GM19099 (cell line): ENCODE data around the gene NCS1.

ENCODE experiments used
- POLR2A ChIP-seq: IDR thresholded peaks from 3 replicates; pipeline ENCODE4 v1.6.1; 2011; ENCODE audit warnings: low read depth; ENCODE audit not compliant: insufficient read length; ENCODE audit errors: extremely low read depth

The NCS1 gene

GRCh38 chr9:130262771-130263170, 90.6 kb downstream of the NCS1 start:
- no peak for TF ChIP-seq POLR2A

- no peak for TF ChIP-seq POLR2A
Measured at GRCh38 chr9:130263601-130264413, 91.6 kb downstream of the NCS1 start.

GRCh38 chr9:130264414-130265350, 92.5 kb downstream of the NCS1 start:
- TF ChIP-seq POLR2A = no peak

DNA sequence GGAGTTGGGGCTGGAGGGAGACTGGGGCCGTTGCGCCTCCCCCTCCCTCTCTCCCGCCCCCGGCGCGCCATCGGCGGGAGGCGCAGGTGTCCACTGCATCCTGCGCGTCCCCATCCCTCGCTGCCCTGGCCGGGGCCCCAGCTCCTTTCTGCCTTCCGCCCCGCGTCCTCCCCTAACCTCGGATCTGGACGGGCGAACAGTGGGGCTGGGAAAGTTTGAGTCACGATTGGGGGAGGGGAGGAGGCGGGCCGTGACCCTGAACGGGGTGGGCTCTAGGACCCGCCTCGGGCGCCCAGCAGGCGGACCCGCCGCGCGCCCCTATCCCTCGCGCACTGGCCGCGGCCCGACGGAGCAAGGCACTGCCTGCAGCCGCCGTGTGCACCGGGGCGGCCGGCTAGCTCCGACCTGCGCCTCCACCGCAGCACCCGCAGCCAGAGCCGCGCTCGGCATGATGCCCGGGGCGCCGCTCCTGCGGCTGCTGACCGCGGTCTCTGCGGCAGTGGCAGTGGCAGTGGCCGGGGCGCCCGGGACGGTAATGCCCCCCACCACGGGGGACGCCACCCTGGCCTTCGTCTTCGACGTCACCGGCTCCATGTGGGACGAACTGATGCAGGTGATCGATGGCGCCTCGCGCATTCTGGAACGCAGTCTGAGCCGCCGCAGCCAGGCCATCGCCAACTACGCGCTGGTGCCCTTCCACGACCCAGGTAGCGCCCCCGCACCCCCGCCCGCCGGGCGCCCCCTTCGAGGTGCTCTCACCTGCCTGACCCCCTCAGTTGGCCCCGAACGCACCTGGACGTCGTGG, 93.4 kb downstream of the NCS1 start, which contains the start of gene HMCN2:
TSS of gene HMCN2 (plus strand) at position 330 of the 805 bp plus-strand sequence. CDS start at position 449, 119 bp downstream.
- no peak for TF ChIP-seq POLR2A

- TF ChIP-seq POLR2A = no peak
Measured at GRCh38 chr9:130266236-130267098, 94.3 kb downstream of the NCS1 start.

GRCh38 chr9:130267930-130268329, 95.7 kb downstream of the NCS1 start:
- no peak for TF ChIP-seq POLR2A

GRCh38 chr9:130268521-130269211, 96.5 kb downstream of the NCS1 start:
- no peak for TF ChIP-seq POLR2A

GRCh38 chr9:130271473-130271872, 99.3 kb downstream of the NCS1 start:
- TF ChIP-seq POLR2A = no peak

- TF ChIP-seq POLR2A = no peak
Measured at GRCh38 chr9:130275156-130275555, 103.0 kb downstream of the NCS1 start.

GRCh38 chr9:130276121-130276520, 103.9 kb downstream of the NCS1 start:
- no peak for TF ChIP-seq POLR2A

DNA sequence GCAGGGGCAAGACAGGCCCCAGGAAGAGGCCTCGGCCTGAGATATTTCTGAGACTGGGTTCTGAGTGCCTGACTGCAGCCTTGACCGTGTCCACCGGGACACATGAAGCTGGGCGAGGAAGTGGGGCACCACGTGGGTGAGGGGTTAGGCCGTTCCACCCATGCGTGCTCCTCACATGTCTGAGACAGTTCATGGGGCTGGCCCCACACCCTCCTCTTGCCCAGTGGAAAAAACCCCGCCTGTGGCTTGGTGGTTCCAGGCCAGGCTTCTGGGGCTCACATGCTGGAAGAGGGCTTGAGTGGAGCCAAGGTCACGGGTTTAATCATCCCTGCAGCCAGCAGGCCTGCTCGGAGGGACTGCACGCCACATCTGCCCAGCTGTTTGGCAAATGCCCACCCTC, 104.8 kb downstream of the NCS1 start:
- no peak for TF ChIP-seq POLR2A

GRCh38 chr9:130283539-130284248, 111.5 kb downstream of the NCS1 start:
- no peak for TF ChIP-seq POLR2A

- no peak for TF ChIP-seq POLR2A
Measured at GRCh38 chr9:130284249-130284625, 112.0 kb downstream of the NCS1 start.

- TF ChIP-seq POLR2A = no peak
Measured at GRCh38 chr9:130284690-130285089, 112.5 kb downstream of the NCS1 start.
